Adipose tissue (tissue), 3 donors: Measurements from ENCODE around the gene KLF15. TPM values are rescaled to one million over a fixed set of nuclear protein-coding genes. Genes with fewer than 3 reads are reported as not detected.

Source experiments
- H3K27ac ChIP-seq: one replicate; pipeline ENCODE4 v1.5.1; 2013; ENCODE audit warnings: low read depth, low read length
- whole genome bisulfite sequencing, 3 donors: extraction: QIAGEN DNeasy Blood & Tissue Kit; methylation state at CpG; one replicate each; pipeline ENCODE4 v1.1.7; 2013; 5-methylcytosine and 5-hydroxymethylcytosine counted together
- polyA plus RNA-seq, 3 donors: library from polyadenylated mRNA; stranded (reverse); fragments of 200-250 nt; gene quantifications; one replicate each; pipeline ENCODE4 v1.2.3, GENCODE V29; 2013
- donor health status: healthy with polysubstance abuse.
- donor health status: Bipolar disorder and iron deficiency.
- donor health status: healthy.

KLF15 gene
- 10 to 100 TPM; 29.6 to 38.0 (median 32.0) TPM for polyA plus RNA-seq

DNA sequence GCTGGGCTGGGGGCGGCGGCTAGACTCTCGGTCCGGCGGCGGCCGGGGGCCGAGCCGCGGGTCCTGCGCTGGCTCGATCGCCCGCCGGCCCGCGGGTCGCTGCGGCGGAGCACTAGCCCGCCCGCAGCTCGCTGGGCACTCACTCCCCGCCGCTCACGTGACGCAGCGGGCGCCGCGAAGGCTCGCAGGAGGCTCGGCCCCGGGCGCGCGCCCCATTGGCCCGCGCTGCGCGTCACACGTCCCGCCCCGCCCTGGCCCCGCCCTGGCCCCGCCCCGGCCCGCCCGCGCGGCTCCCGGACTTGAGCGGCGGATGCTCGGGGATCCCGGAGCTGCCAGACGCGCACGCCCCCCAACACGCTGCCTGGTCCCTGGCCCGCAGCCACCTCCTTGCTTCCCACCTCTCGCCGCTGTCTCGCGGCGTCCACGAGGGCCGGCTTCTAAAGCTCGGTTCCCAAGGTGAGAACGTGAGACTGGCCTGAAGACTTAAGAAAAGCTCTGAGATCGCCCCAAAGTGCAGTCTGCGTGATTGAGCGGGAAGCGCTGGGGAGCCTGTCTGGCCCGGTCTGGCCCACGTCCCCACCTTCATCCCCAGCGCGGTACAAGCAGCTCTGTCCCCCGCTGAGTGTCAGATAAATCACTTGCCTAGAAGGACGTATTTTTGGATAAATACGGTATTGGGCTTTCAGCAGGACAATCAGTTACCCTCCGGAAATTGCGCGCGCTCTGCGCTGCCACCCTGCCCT, at the start of gene KLF15:
Gene KLF15, minus strand, starts transcription at position 114 of the 743 bp plus-strand sequence. CDS start 4,486 bp downstream, outside the sequence.
- 0 to 1% (median 0%) methylated on average over 30 to 86 of the region's 86 CpGs for WGBS, 3 donors

DNA sequence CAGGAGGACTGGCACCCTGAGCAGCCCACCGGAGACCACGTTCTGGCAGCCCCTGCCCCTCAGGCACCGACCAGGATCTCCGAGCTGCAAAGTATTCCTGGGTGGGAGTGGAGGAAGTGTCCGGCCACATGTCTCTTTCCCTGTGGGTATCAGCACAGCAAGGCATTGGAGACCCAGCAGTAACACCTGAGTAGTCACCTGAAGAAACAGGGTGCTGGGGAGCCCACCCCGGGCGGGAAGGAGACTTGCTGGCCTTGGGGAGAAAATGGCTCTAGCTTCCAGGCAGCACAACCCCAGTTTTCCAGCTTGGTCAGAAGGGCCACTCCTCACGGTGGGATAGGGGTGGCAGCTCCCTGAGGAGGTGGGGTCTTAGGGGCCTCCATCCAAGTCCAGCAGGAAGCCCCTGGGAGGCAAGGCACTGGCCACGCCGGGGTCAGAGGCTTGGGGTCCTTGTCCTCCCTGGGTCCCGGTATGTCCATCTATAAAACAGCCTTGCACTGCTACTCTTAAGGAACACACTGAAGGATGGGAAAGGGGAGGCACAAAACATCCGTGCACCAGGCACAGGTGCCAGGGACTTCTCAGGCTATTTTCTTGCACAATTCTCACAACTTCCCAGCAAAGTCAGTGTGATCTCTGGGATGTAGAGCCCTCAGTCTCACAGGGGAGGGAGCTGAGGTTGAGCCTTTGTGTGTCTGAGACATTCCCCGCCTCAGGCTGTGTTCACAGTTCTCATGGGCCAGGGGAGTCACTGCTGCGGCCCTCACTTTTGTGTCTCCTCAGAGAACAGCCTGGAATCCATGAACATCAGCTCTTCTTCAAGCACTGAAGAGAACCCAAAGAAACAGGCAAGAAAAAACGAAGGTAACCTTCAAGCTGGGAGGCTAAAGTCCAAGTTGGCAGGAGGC, 49.4 kb upstream of the KLF15 start:
- WGBS, 3 donors = 82 to 87% (median 82%) methylated on average over 14 to 15 of the region's 15 CpGs
- no peak overlapping the region for H3K27ac ChIP-seq

More for the DNA sequence above, at the start of gene KLF15:
- peak within 1 kb of the TSS; percentile 42 for H3K27ac ChIP-seq

DNA sequence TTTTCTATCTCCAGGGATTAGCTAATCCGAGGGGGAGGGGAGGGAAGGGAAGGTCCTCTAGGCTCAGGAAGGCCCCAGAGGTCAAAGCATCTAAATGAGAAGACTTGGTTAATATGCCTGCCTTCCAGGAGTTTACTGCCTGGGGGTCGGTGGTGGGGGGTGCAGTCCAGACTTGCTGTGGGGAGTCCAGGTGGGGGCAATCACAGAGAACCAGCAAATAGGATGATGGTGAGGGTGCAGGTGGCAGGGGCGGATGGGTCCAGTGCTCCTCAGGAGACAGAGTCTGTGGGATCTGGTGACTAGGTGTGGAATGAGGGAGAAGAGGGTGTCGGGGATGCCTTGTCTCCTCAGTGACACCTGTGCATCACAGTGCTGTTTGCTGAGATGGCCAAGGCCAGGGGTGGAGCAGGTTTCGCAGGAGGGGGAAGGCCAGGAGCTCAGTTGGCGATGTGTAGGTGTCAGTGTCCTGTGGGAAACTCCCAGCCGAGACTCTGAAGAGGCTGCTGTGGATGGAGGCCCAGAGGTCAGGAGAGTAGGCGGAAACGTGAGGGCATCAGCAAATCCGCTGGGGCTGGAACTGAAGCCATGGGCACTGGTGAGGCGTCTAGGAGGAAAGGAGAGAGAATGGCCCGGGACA, 45.6 kb upstream of the KLF15 start:
- WGBS, 3 donors = 81 to 86% (median 81%) methylated on average over 12 of the region's 12 CpGs
- no peak overlapping the region for H3K27ac ChIP-seq

DNA sequence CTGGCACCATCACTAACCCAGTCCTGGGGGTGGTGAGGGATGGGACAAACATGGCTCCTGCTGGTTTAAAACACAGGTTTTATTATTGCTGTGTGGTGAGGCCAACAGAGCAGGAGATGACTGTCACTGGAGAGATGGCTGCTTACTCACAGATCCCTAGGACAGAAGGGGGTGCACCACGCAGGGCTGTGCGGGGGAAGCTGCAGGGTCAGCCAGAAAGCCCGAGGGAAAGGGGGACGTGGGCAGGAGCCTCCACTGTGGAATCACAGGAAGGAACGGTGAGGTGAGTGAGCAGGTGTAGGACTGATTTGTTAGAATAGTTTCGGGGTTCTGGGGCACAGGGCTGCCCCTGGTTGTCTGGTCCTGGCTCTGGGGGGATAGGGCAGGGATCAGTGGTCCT, 45.0 kb upstream of the KLF15 start:
- 67 to 76% (median 74%) methylated on average over 6 of the region's 6 CpGs for whole genome bisulfite sequencing, 3 donors
- H3K27ac ChIP-seq = no peak overlapping the region

DNA sequence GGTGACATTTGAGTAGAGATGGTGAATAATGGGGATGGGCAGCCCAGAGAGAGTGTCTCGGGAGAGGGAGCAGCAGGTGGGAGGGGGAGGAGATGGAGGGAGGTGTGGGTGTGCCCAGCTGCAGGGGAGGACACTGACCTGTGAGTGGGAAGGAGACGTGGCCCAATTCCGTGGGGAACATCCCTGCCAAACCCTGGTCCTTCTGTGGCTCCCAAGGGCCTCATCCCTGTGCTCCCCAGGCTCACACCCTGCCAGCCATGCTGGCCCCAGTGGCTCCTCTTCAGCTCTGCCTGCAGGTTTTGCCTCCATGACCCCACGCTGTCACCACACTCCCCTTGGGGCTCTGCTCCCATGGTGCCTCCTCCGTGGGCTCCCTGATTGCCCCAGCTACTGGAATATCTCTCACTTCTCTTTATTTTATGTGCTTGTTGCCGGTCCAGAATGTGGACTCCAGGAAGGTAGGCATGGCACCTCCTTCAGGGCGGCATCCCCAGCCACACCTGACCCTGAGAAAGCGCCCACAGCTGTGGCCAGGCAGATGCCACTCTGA, 44.5 kb upstream of the KLF15 start:
- WGBS, 3 donors = 66 to 74% (median 70%) methylated on average over 7 to 8 of the region's 8 CpGs
- H3K27ac ChIP-seq = no peak overlapping the region

DNA sequence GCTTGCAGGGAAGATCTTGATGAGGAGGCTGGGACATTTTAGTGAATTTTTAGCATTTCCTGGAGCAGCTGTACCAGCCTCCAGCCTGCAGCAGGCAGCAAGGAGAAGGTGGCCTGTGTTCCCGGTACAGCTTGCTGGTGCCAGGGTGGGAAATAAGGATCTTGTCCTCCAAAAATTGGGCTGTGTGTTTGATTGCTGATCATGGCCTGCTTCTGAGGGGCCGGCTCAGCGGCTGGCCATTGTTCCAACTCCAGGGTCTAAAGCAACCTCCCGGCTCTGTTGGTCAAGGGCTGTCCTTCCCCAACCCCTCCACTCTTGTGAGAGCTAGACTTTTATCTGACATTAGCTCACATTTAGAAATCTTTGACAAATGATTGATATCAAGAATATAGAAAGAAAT, 42.5 kb upstream of the KLF15 start:
- WGBS, 3 donors = 86 to 96% (median 94%) methylated on average over 4 of the region's 4 CpGs

DNA sequence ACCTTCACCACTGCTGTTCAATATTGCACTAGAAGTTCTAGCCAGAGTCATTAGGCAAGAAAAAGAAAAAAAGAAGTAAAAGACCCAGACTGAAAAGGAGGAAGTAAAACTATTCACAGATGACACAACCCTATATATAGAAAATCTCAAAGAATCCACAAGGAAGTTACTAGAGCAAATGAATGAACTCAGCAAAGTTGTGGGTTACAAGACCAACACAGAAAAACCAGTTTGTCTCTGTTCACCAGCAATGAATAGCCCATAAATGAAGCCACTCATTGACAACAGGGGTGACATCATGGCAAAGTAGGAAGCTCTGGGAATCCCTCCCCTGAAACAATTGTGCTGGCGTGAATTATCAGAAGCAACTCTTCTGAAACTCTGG, 42.1 kb upstream of the KLF15 start:
- WGBS, 3 donors = 69 to 100% (median 89%) methylated on average over 1 of the region's 1 CpG
- no peak overlapping the region for H3K27ac ChIP-seq

More for the DNA sequence above, 42.5 kb upstream of the KLF15 start:
- H3K27ac ChIP-seq = no peak overlapping the region

DNA sequence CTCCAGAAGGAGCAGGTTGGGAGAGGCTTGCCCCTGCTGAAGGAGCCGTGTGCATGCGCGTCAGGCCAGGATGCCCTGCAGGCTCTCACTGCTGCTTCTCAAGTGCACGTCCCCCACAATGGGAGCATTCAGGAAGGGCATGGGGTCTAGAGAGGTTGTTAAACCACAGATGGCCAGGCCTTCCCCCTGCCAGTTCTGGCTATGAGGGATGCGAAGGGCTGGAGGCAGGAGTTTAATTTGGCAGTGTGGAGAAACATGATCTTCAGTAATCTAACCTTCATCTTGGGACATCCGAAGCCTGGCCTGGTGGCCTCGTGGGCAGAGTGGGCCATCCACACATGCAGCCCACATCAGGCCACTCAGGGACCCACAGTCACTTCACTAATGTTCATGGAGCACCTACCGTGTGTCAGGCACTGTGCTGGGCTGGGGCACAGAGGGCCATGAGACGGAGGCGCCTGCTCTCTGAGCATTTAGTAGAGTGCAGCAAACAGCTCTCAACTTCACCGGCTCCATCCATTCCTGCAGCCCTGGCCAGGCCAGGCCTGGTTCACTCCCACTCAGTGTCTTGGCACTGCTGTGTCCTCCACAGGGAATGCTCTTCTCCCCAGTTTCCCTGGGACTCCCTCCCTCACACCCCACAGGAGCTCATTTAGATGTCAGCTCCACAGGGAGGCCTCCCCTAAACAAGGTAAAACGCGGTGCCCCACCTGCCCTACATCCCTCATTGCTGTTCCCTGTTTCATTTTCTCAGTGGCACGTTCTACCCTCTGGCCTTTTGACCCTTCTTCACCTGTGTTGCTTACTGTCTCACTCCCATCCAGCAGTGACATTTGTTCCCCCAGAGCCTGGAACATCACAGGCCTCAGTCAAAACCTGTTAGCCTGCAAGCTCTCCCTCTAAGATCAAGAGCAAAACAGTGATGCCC, 41.5 kb upstream of the KLF15 start:
- WGBS, 3 donors = 90 to 93% (median 92%) methylated on average over 14 of the region's 14 CpGs
- H3K27ac ChIP-seq = no peak overlapping the region

DNA sequence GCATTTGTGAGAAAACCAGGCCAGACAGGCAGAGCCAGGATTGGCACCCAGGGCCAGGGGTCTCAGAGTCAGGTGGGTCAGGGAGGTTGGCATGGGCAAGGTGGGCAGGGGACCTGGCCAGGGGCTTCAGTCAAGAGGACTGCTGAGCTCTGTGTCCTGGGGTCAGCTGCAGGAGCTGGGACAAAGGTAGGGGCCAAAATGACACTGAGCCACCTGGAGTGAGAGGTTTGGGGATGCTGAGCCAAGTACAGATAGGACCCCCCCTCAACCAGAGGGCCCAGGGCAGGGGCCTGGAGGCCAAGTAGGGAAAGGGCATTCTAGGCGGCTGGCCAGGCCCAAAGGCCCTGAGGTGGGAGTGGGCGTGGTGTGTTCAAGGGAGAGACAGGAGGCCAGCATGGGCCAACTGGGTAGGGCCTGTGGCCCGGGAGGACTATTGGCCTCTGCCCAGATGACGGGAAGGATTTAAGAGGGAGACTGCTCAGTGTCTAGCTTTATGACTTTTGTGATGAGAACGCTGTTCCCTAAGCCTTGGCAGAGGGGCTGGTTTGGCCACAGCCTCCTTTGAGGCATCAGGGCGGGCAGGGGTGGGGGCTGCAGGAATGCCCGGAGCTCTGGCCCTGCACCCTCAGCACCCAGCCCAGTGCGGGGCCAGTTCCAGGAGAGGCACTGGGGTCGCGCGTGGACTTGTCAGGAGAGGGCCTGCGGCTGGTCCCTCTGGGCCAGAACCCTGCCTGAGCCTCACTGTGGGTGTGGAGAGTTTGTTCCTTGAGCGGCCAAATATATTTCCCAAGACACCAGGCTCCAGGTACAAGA, 40.6 kb upstream of the KLF15 start:
- no peak overlapping the region for H3K27ac ChIP-seq
- 76 to 91% (median 82%) methylated on average over 13 of the region's 13 CpGs for WGBS, 3 donors

DNA sequence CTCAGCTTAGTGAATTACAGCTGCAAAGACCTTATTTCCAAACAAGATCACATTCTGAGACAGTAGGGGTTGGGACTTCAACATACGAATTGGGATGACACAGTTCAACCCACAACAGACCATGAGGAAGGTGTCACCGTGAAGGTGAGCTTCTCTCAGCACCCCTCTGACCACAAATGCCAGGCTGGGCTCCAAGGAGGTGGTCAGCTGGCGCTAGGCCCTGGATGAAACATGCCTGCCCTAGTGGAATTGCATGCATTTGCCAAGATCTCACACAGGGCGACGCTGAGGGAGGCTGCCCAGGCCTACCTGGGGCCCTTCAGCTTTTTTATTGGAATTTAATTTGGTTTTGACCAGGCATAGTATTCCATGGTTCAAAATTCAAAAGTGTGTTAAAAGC, 39.3 kb upstream of the KLF15 start:
- WGBS, 3 donors = 93 to 96% (median 95%) methylated on average over 5 of the region's 5 CpGs
- H3K27ac ChIP-seq = no peak overlapping the region

DNA sequence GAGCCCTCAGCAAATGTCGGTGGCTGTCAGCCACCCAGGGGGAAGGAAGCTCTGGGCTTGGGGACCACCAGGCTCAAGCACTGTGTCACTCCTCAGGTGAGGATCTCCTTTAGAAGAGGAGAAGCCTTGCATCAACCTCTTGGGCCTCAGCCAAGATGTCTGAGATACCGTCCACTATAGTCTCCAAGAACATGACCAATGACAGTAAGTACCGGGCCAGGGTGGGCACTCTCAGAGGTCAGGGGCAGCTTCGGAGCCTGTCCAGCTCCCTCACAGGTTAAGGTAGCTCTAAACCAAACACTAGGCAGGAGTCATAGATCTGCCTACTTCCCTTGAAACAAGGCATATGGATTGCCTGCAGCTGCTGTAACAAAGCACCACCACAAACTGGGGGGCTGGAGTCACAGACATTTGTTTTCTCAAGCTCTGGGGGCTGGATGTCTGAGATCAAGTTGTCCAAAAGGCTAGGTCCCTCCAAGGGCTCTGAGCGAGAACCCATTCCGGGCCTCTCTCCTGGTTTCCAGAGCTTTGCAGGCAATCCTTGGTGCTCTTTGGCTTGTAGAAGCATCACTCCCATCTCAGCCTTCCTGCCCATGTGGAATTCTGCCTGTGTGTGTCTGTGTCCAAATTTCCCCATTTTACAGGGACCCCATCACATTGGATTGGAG, 38.8 kb upstream of the KLF15 start:
- no peak overlapping the region for H3K27ac ChIP-seq
- WGBS, 3 donors = 92 to 96% (median 95%) methylated on average over 6 of the region's 6 CpGs

DNA sequence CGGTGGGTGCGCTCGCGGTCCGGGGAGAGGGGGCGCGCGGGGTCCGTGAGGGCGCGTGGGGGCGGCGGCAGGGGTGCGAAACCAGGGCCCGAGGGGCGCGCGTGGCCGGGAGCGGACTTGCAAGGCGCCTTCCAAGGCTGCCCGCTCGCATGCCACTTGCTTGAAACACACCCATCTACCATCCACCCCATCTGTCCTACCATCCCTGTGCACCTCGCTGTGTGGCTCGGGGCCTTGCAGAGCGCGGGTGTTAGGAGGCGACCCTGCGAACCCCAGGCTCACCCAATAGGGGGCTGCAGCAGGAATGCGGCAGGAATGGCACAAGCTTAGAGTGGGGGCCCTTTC, 37.7 kb upstream of the KLF15 start:
- 13 to 14% (median 14%) methylated on average over 20 to 30 of the region's 30 CpGs for WGBS, 3 donors
- H3K27ac ChIP-seq = no peak overlapping the region

DNA sequence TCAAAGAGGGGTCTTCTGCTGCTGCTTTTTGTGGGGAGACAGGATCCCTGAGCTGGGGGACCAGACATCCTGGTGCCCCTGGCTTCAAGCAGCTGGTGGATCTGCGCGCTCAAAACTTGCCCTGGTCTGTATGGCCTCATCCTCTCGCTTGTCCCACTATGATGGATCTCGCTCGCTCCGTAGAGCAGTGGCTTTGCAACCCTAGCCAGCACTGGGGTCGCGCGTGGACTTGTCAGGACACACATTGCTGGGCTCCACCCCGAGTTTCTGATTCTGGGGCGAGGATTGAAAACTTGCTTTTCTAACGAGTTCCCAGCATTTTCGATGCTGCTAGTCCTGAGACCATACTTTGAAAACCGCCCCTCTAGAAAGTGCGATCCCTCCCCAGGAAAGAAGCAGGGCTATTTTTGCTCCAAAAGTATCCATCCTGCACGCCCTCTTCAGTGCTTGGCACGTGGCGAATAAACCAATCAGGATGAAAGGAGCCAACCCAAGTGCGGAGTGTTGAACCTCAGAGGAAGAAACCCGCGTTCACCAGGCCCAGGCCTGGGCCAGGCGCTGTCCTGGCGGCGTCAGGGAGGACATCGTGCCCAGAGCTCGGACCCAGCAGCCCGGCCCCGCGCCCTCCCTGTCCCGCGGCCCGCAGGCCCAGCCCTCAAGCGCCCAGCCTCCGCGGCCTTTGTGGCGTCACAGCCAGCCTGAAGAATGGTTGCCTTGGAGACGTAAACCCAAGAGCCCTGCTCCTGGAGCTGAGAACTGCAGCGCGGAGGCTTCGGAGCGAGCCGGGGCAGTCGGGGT, 37.2 kb upstream of the KLF15 start, which contains the start of gene CFAP100:
Gene CFAP100, plus strand, starts transcription at position 731 of the 798 bp plus-strand sequence. CDS start 1,092 bp downstream, outside the sequence.
- no peak within 1 kb of the TSS for H3K27ac ChIP-seq
- 31 to 37% (median 34%) methylated on average over 43 of the region's 43 CpGs for WGBS, 3 donors

DNA sequence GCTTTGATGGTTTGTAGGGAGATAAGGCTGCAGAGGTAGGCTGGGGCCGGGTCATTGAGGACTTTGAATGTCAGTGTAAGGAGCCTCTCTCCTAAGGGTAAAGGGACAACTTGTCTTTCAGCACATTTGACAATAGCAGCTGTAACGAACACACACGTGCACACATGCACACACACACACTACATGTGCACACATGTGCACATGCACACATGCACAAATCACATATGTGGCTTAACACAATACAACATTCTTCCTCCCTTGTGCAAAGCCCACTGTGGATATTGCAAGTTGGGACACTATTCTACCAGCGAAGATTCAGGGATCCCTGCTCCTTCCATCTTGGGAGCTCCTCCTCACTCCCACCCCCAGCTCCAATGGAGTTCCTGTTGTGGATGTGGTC, 36.4 kb upstream of the KLF15 start:
- WGBS, 3 donors = 82 to 92% (median 88%) methylated on average over 4 of the region's 4 CpGs
- H3K27ac ChIP-seq = no peak overlapping the region

DNA sequence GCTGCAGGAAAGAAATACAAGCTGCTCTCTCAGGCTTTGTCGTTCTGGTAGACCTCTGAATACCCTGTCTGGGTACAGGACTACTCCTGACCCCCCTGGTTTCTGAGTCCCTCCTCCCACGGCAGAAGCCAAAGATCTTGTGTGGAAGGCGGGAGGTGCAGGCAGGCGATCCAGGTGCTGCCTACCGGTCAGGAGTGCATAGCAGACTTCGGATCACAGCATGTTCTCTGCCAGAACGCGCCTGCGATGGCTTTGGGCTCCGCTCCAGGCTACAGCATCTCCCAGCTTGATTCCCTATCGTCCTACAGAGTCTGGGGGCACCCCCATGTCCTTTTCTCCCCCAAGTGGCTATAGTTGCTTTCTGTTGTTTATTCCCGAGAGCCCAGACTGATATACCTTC, 35.0 kb upstream of the KLF15 start:
- no peak overlapping the region for H3K27ac ChIP-seq
- WGBS, 3 donors = 74 to 84% (median 83%) methylated on average over 12 of the region's 12 CpGs

DNA sequence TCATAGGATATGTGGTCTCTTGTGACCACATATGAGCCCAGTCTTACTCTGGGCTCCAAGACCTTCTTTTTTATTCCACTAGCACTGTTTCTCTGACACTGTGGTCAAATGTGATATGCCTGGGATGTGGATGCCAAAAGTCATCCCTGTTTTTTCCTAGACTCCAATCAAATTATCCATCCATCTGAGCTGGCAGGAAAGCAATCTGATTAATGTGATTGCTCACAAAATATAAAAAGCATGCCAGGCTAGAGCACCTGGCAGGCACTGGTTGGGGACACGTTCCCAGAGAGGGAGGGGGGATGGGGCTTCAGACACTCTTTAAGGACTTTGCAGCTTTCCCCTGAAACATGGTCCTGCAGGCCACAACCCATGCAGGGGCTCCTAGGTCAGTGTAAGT, 34.4 kb upstream of the KLF15 start:
- 24 to 68% (median 62%) methylated on average over 1 of the region's 1 CpG for WGBS, 3 donors
- H3K27ac ChIP-seq = no peak overlapping the region
